Fibroblast of villous mesenchyme (primary cell): Measurements from ENCODE around the gene ICAM3. TPM values are rescaled to one million over a fixed set of nuclear protein-coding genes. Genes with fewer than 3 reads are reported as not detected.

Experiments
- DNase-seq: peaks from one replicate; pipeline ENCODE4 v3.0.0-alpha.2; 2010; ENCODE audit warnings: low read depth
- H3K4me3 ChIP-seq: 2 replicates; pipeline ENCODE4 v1.5.1; 2011; ENCODE audit warnings: low read depth, mild to moderate bottlenecking, low read length
- CTCF ChIP-seq: IDR thresholded peaks from 2 replicates; pipeline ENCODE4 v1.5.1; 2012; ENCODE audit warnings: low read depth, mild to moderate bottlenecking, low read length; ENCODE audit not compliant: insufficient read depth
- small RNA-seq: library from RNA; depleted of rRNA; stranded (forward); fragments of <200 nt; gene quantifications from one replicate; pipeline ENCODE3, GENCODE V24; 2012
- total RNA-seq: library from RNA; depleted of rRNA; stranded (reverse); fragments of >200 nt; gene quantifications from 2 replicates; pipeline ENCODE4 v1.2.3, GENCODE V29; 2012

ICAM3 gene
- total RNA-seq, 1 donor, result 4.3 TPM

- no peak overlapping the region for H3K4me3 ChIP-seq
- no peak for DNase-seq
- TF ChIP-seq CTCF, result no peak
Observed at GRCh38 chr19:10284065-10284959, 55.1 kb downstream of the ICAM3 start.

Small RNA genes within 50 kb of the gene (small RNA-seq; reads per million reads assigned to genes)
- gene AC011511.1, result not detected
- gene AC011511.4, result not detected

Other genes with a start within 250 kb of the ICAM3 start
- under 0.01 TPM in 1 of 2 replicates, not detected in the other for gene ANGPTL6, start 236.9 kb downstream of the ICAM3 start, total RNA-seq
- gene PPAN, start 233.3 kb downstream of the ICAM3 start, total RNA-seq, result 23.8 and 28.1 TPM in 2 replicates
- 0.43 and 1.9 TPM in 2 replicates for gene P2RY11, start 227.9 kb downstream of the ICAM3 start, total RNA-seq
- 244 and 264 TPM in 2 replicates for gene EIF3G, start 219.7 kb downstream of the ICAM3 start, total RNA-seq
- gene DNMT1, start 144.7 kb downstream of the ICAM3 start, total RNA-seq, result 56.1 and 60.2 TPM in 2 replicates
- 33.2 and 35.4 TPM in 2 replicates for gene S1PR2, start 108.3 kb downstream of the ICAM3 start, total RNA-seq
- 42.3 and 51.5 TPM in 2 replicates for gene MRPL4, start 87.4 kb downstream of the ICAM3 start, total RNA-seq
- 75.1 and 244 TPM in 2 replicates for gene ICAM1, start 68.5 kb downstream of the ICAM3 start, total RNA-seq
- gene ICAM4, start 52.7 kb downstream of the ICAM3 start, total RNA-seq, result 3.2 and 4.7 TPM in 2 replicates
- gene ICAM5, start 49.7 kb downstream of the ICAM3 start, total RNA-seq, result 5.5 and 11.7 TPM in 2 replicates
- 0.32 and 0.43 TPM in 2 replicates for gene ZGLP1, start 29.8 kb downstream of the ICAM3 start, total RNA-seq
- gene FDX2, start 23.6 kb downstream of the ICAM3 start, total RNA-seq, result 24.2 and 30.3 TPM in 2 replicates
- gene RAVER1, start 6.1 kb downstream of the ICAM3 start, total RNA-seq, result 10.4 and 11.0 TPM in 2 replicates
- gene TYK2, start 40.9 kb upstream of the ICAM3 start, total RNA-seq, result 83.8 and 96.6 TPM in 2 replicates
- 140 and 164 TPM in 2 replicates for gene CDC37, start 63.9 kb upstream of the ICAM3 start, total RNA-seq
- gene PDE4A, start 80.9 kb upstream of the ICAM3 start, total RNA-seq, result 3.9 and 4.8 TPM in 2 replicates
- gene KEAP1, start 163.7 kb upstream of the ICAM3 start, total RNA-seq, result 60.5 and 61.5 TPM in 2 replicates
- gene S1PR5, start 177.8 kb upstream of the ICAM3 start, total RNA-seq, result 1.3 and 2.9 TPM in 2 replicates
- 16.0 and 18.4 TPM in 2 replicates for gene ATG4D, start 204.3 kb upstream of the ICAM3 start, total RNA-seq
- 4.5 and 5.6 TPM in 2 replicates for gene KRI1, start 226.4 kb upstream of the ICAM3 start, total RNA-seq
- 6.0 and 6.1 TPM in 2 replicates for gene CDKN2D, start 229.4 kb upstream of the ICAM3 start, total RNA-seq
- 6.1 and 13.4 TPM in 2 replicates for gene AP1M2, start 247.7 kb upstream of the ICAM3 start, total RNA-seq